ENCODE measurements around the gene RBM6.
A peak's percentile ranks its signal among the peaks of the same experiment; 100 is the strongest.
"Not testable (repeated sequence)": the region's sequence is repeated elsewhere in the genome, so short reads cannot be mapped to it uniquely, and the experiment has no call there.

RBM6 gene

GRCh38 chr3:49976942-49977341 lies 37.0 kb downstream of the RBM6 start:
- DNase-seq (ENCODE audit: low spot score), result no peak

GRCh38 chr3:49984394-49984793 lies 44.4 kb downstream of the RBM6 start:
- DNase-seq (ENCODE audit: low spot score), result no peak

DNA sequence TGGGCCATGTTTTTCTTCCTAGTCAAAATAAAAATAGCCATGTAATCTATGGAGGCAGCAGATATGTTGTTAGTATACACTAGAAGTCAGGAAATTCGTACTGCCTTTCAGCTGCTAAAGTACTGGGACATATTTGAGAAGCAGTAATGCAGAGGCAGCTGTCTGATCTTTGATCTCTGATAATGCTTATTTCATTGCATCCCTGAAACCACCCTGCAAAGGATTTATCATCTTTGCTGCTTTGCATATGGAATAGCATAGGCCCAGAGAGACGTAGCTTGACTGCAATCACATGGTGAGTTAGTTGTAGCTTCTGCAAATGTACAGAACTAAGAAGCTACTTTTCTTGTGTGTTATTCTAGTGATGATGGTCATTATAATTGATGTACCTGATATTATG lies 52.4 kb downstream of the RBM6 start:
- DNase-seq (ENCODE audit: low spot score), result no peak

DNA sequence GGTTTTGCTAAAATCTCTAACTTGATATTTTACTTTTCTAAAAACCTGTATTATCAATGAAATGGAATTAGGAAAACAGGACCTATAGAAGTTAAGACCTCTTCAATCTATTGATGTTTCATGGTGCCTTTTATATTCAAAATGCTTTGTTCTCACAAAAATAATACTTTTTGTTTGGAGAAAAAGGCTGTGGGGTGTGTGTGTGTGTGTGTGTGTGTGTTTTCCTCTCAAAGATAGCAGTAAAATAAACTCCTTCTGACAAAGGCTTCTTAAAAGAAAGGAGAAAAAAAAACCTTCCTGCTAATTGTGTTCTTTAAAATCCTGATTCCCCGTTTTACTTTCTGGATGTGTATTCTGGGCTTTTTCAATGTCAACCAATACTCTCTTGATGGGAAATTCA lies 54.5 kb downstream of the RBM6 start:
- no peak for DNase-seq (ENCODE audit: low spot score)

DNA sequence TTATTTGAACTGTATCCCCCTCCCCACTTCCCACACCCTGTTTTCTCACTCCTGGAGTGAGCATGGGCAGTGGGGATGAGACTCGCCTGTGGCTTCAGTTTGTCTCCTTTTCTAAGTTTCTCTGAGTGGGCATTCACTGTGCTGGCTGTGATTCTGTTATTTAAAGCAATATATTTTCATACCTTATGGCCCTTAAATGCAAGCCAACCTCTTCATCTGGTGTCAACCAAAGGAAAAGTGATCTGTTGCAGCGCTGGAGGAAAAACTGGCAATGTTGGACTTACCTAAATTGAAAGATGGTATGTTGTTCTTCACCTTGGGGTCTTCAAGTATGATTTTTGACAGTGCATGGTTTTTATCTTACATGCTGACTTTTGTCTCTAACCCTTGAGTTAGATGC lies 56.1 kb downstream of the RBM6 start:
- DNase-seq (ENCODE audit: low spot score), result no peak

GRCh38 chr3:49997862-49998261 lies 57.9 kb downstream of the RBM6 start:
- no peak for DNase-seq (ENCODE audit: low spot score)

GRCh38 chr3:49998326-49998725 lies 58.4 kb downstream of the RBM6 start:
- DNase-seq (ENCODE audit: low spot score), result no peak

DNA sequence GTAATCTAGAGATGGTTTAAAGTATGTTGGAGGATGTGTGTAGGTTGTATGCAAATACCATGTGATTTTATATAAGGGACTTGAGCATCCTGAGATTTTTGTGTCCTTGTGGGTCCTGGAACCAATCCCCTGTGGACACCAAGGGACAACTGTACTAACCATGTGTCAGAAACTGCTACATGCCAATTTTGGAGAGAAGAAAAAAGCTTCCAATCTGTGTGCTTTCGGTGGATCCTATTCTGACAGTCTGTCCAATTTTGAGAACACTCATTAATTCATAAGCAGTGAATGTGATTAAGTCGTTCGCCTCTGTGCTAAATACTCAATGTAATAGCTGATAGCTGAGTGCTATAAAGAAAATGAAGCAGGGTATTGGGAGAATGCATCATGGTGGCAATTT lies 61.6 kb downstream of the RBM6 start:
- DNase-seq (ENCODE audit: low spot score), result no peak

GRCh38 chr3:50003216-50003615 lies 63.3 kb downstream of the RBM6 start:
- DNase-seq (ENCODE audit: low spot score), result no peak

DNA sequence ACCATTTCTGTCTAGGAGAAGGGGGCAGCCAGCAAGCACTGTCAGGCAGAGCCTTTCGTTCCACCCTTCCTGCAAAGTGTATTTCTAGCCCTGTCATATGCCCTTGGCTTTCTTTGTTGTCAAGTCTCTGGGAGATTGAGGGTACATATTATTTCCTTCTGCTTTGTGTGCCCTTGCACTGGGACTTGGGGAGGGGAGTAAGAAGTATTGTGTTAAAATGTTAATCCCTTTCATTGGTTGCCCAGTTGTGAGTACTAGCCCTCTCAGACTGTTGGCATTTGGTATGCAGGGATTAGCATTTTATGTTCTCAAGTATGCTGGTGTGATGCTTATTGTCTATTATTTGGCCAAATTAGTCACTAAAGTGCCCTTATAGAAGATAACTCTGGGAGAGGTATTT lies 63.9 kb downstream of the RBM6 start:
- DNase-seq (ENCODE audit: low spot score), result no peak

DNA sequence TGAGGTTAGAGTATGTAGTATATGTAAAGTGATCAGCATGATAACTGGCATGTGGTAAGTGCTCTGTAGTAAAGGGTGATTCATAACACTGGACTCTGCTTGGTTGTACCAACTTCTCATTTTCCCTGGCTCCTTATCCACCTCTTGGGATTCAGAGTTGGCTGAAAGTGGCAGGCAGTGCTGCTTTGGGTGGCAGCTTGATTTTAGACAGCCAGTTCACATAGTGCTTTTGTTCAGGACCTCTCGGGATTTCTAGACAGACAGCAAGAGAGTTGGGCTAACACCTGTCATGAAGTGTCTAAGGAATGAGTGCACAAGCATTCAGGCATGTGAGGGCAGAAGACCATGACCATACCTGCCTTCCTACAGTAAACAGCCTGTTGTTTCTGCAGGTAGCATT lies 69.0 kb downstream of the RBM6 start:
- no peak for DNase-seq (ENCODE audit: low spot score)

GRCh38 chr3:50010959-50011358 lies 71.0 kb downstream of the RBM6 start:
- DNase-seq (ENCODE audit: low spot score), result no peak

DNA sequence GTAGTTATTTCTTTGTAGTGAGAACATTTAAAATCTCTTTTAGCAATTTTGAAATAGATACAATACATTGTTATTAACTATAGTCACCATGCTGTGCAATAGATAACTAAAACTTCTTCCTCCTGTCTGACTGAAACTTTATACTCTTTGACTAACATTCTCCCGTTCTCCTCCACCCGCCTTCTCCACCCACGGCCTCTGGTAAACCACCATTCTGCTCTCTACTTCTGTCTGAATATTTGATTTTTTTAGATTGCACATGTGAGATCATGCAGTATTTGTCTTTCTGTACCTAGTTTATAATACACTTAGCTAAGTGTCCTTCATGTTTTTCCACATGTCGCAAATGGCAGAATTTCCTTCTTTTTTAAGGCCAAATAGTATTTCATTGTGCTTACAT lies 76.0 kb downstream of the RBM6 start:
- no peak for DNase-seq (ENCODE audit: low spot score)

DNA sequence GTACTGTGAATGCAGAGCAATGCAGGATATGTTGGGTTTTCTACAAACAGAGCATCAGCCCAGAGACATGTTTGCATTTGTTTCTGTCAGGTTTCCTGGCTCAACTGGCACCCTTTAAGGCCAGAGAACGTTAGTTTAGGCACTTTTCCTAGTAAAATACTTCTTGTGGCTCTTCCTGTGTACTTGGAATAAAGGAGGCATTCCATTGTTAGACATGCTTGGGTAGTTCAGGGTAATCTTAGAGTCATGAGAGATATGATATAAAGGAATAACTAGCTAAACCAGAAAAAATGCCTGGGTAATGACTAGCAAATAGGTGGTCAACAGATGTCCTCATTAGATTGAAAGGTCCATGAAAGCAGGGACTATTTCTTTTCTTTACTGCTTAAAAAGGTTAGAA lies 88.4 kb downstream of the RBM6 start:
- no peak for DNase-seq (ENCODE audit: low spot score)

DNA sequence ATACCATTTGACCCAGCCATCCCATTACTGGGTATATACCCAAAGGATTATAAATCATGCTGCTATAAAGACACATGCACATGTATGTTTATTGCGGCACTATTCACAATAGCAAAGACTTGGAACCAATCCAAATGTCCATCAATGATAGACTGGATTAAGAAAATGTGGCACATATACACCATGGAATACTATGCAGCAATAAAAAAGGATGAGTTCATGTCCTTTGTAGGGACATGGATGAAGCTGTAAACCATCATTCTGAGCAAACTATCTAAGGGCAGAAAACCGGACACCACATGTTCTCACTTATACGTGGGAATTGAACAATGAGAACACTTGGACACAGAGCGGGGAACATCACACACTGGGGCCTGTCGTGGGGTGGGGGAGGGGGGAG lies 91.3 kb downstream of the RBM6 start:
- not testable (repeated sequence) for DNase-seq (ENCODE audit: low spot score)

DNA sequence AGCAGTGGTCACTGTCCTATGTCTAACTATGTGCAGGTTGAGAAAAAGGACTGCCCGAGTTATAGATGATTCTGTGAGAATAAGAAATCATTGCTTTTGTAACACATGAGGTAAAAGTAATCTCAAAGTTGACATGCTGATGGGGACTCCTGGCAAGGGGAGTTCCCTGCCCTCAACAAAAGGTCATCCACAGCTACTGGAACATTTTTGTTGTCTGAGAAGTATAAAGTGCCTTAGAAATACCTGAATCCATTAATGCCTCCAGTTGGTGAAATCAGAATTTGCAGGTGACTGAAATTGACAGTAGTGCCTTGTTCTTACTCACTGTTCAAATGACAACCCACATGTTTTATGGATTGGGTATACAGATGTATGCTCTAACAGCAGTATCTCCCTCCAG lies 105.0 kb downstream of the RBM6 start:
- no peak for DNase-seq (ENCODE audit: low spot score)

- DNase-seq (ENCODE audit: low spot score), result no peak
Measured at GRCh38 chr3:50047426-50047825, 107.5 kb downstream of the RBM6 start.

DNA sequence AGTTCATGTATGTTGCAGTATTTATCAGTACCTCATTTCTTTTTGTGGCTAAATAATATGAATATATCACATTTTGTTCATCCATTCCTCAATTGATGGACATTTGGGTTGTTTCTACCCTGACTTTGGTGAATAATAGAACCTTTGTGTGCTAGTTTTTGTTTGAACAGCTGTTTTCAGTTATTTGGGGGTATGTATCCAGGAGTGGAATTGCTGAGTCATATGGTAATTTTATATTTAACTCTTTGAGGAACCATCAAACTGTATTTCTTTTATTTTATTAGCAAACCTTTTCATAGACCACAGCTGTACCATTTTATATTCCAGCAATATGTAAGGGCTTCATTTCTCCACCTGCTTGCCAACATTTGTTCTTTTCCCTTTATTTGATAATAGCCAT lies 110.4 kb downstream of the RBM6 start:
- DNase-seq (ENCODE audit: low spot score), result no peak

DNA sequence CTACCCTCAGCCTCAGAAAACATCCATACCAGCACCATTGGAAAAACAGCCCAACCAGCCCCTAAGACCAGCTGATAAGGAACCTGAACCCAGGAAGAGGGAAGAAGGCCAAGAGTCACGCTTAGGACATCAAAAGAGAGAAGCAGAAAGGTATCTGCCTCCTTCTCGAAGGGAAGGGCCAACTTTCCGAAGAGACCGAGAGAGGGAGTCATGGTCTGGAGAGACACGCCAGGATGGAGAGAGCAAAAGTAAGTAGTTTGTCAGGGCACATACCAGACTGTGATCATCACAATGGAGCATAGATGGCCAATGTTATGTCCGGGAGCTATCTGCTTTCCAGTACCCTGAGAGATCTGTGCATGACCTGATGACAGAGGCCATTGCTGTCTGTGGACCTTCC lies 117.8 kb downstream of the RBM6 start:
- no peak for DNase-seq (ENCODE audit: low spot score)

- DNase-seq (ENCODE audit: low spot score), result no peak
Measured at GRCh38 chr3:50068134-50068533, 128.2 kb downstream of the RBM6 start.

- DNase-seq (ENCODE audit: low spot score), result no peak
Measured at GRCh38 chr3:50078091-50078490, 138.1 kb downstream of the RBM6 start.

DNA sequence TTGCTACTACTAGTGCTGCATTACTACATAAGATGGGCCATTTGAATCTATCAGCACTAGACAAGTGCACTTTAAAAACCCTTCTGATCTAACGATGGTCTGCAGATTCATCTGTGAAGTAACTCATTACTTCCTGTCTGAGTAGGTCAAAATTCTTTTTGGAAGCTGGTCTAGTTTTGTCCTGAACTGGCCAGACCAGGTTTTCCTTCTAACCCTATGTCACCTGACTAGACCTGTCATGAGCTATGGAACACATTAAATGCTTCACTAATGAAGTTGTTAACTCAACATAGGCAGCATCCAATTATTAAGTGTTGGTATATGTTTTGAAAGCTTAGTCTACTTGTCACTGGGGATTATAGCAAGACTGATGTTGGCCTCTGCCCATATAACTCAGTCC lies 138.7 kb downstream of the RBM6 start:
- DNase-seq (ENCODE audit: low spot score), result no peak

- DNase-seq (ENCODE audit: low spot score), result not testable (repeated sequence)
Measured at GRCh38 chr3:50084951-50085350, 145.0 kb downstream of the RBM6 start.

GRCh38 chr3:50088725-50089608 lies 149.0 kb downstream of the RBM6 start, which contains the start of gene RBM5:
RBM5 (plus strand) TSS chr3:50088919; CDS start chr3:50090435, 1,516 bp downstream.
- peak; percentile 93 for DNase-seq (ENCODE audit: low spot score)
